OCI-LY3 (cell line): Measurements from ENCODE around the gene CTNND1.

ENCODE experiments used
- H2AFZ ChIP-seq: fragments of 200-600, 300-600 bp; shearing (Covaris generic); 2 replicates; pipeline ENCODE4 v1.6.0; 2014; ENCODE audit warnings: antibody characterized with exemption, low read depth, low read length
- H3K27ac ChIP-seq: fragments of 200-600, 300-600 bp; sonication (generic); 2 replicates; pipeline ENCODE4 v1.5.1; 2014; ENCODE audit warnings: mild to moderate bottlenecking, low read length, moderate library complexity, mixed read lengths
- H3K27me3 ChIP-seq: fragments of 200-600, 300-600 bp; sonication (generic); 2 replicates; pipeline ENCODE4 v1.6.1; 2014; ENCODE audit warnings: low read depth, low read length, mixed read lengths
- H3K36me3 ChIP-seq: fragments of 200-600, 300-600 bp; sonication (generic); replicated peaks from 2 replicates; pipeline ENCODE3; 2014; ENCODE audit warnings: low read depth, low read length, mixed read lengths
- H3K4me1 ChIP-seq: fragments of 300-600, 200-600 bp; sonication (generic); 2 replicates; pipeline ENCODE4 v1.6.1; 2014; ENCODE audit warnings: low read length, mixed read lengths
- H3K4me2 ChIP-seq: fragments of 200-600, 300-600 bp; sonication (generic); 2 replicates; pipeline ENCODE4 v1.6.1; 2014; ENCODE audit warnings: low read length, mixed read lengths
- H3K4me3 ChIP-seq: fragments of 300-600, 200-600 bp; sonication (generic); 2 replicates; pipeline ENCODE4 v1.5.1; 2014; ENCODE audit warnings: antibody characterized with exemption, mild to moderate bottlenecking, low read length, moderate library complexity
- H3K79me2 ChIP-seq: fragments of 300-600, 200-600 bp; shearing (Covaris generic); 2 replicates; pipeline ENCODE4 v1.6.1; 2014; ENCODE audit warnings: mild to moderate bottlenecking, low read length, mixed read lengths
- H3K9ac ChIP-seq: fragments of 300-600, 200-600 bp; shearing (Covaris generic); 2 replicates; pipeline ENCODE4 v1.6.0; 2014; ENCODE audit warnings: mild to moderate bottlenecking, low read length, moderate library complexity
- H3K9me3 ChIP-seq: fragments of 200-600, 300-600 bp; shearing (Covaris generic); 2 replicates; pipeline ENCODE4 v1.6.1; 2014; ENCODE audit warnings: low read length, mixed read lengths; ENCODE audit not compliant: insufficient read depth
- H4K20me1 ChIP-seq: fragments of 200-600, 300-600 bp; sonication (generic); 2 replicates; pipeline ENCODE4 v1.6.1; 2016; ENCODE audit warnings: low read length, mixed read lengths; ENCODE audit not compliant: insufficient read depth
- EZH2phosphoT487 ChIP-seq: fragments of 200-600 bp; shearing (Covaris generic); IDR thresholded peaks from 2 replicates; pipeline ENCODE4 v1.6.1; 2018; ENCODE audit warnings: antibody characterized with exemption, mixed run types, low read depth
- TF ChIP-seq, protein P1 (sequence below): fragments of 200-600, 300-600 bp; sonication (generic); IDR thresholded peaks from 2 replicates; pipeline ENCODE4 v1.5.1; 2014; ENCODE audit warnings: antibody characterized with exemption, low read length, low read depth

CTNND1 gene

DNA sequence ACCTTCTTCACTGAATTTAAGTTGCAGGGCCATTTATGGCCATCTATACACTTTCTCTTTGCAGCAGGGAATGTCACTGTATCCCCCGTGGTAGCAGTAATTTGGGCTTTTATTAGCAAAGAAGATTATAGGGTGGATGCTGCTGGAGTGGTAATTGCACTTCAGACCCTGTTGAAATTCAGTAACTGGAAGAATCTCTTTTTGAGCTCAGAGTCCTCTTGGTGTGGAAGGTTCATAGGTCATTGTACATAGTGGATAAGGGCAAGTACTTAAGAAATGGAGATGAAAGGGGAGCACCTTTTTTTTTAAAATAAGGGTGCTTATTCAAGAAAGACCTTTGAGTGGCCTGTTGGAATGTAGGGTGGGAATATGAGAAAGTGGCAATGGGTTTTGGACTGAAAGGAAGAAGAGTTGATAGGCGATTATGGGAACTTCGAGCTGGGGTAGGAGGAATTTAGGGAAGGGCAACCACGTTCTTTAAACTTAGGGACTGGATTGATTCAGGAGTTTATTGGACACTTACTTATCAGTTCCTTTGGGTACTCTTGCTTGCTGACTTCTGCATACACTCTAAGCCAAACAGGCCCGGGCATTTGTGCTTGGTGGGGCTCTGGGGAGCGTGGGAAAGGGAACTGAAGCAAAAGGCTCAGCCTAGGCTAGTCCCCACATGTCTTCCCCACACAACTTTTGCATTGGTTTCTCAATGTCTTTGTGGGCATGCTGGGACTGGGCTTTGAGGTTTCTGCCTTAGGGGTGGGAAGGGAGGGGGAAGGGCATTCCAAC is 26.5 kb downstream of the CTNND1 start:
- H4K20me1 ChIP-seq, result no peaks in the 10 kb centered on the region
- H3K27me3 ChIP-seq, result no peaks in the 10 kb centered on the region
- no peaks in the 10 kb centered on the region for H3K79me2 ChIP-seq
- H3K36me3 ChIP-seq, result no peaks in the 10 kb centered on the region
- no peak overlapping the region for H3K27ac ChIP-seq
- peaks cover 38% of the 10 kb centered on the region for H3K4me1 ChIP-seq
- no peak overlapping the region for H3K4me2 ChIP-seq
- no peak overlapping the region for H3K4me3 ChIP-seq
- no peaks in the 10 kb centered on the region for H3K9me3 ChIP-seq
- no peak overlapping the region for H3K9ac ChIP-seq
- TF ChIP-seq, protein P1, sequence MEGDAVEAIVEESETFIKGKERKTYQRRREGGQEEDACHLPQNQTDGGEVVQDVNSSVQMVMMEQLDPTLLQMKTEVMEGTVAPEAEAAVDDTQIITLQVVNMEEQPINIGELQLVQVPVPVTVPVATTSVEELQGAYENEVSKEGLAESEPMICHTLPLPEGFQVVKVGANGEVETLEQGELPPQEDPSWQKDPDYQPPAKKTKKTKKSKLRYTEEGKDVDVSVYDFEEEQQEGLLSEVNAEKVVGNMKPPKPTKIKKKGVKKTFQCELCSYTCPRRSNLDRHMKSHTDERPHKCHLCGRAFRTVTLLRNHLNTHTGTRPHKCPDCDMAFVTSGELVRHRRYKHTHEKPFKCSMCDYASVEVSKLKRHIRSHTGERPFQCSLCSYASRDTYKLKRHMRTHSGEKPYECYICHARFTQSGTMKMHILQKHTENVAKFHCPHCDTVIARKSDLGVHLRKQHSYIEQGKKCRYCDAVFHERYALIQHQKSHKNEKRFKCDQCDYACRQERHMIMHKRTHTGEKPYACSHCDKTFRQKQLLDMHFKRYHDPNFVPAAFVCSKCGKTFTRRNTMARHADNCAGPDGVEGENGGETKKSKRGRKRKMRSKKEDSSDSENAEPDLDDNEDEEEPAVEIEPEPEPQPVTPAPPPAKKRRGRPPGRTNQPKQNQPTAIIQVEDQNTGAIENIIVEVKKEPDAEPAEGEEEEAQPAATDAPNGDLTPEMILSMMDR, result no peak
- no peak for TF ChIP-seq EZH2phosphoT487
- H2AFZ ChIP-seq, result no peak overlapping the region

- Histone ChIP-seq H2AFZ (no peak overlapping the region), H3K4me1 (peaks cover 42% of the 10 kb centered on the region), H3K27me3 (no peaks in the 10 kb centered on the region), H3K4me2 (no peak overlapping the region), H3K9ac (no peak overlapping the region), H3K36me3 (no peaks in the 10 kb centered on the region), H3K27ac (no peak overlapping the region), H3K9me3 (no peaks in the 10 kb centered on the region), H3K4me3 (no peak overlapping the region), H4K20me1 (no peaks in the 10 kb centered on the region), H3K79me2 (no peaks in the 10 kb centered on the region)
- no peak for TF ChIP-seq EZH2phosphoT487
- TF ChIP-seq, protein P1, result no peak
Observed at GRCh38 chr11:57788703-57789088, 27.1 kb downstream of the CTNND1 start.

DNA sequence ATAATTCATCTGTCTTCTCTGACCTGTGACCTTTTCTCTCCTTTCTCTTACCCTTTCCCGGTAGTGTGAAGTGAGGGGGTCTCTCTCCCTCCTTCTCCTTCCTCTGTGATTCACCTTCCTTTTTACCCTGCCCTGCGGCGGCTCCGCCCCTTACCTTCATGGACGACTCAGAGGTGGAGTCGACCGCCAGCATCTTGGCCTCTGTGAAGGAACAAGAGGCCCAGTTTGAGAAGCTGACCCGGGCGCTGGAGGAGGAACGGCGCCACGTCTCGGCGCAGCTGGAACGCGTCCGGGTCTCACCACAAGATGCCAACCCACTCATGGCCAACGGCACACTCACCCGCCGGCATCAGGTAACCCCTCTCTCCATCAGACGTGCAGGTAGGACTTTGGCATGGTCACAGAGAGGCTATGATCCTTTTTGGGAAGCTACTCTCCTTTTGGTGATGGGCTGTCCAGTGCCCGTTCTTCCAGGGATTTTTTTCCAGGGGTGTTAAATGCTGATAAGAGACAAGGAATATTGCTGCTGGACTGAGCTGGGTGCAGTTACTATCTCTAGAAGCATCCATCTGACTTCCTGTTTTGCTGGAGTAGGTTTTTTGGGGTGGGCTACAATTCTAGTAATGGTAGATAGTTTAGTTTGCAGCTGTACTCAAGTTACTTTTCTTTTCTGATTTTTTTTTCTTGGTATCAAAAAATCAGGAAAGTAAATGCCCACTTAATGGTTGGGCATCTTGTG is 29.9 kb downstream of the CTNND1 start:
- Histone ChIP-seq H3K27ac (no peak overlapping the region), H3K79me2 (no peaks in the 10 kb centered on the region), H3K4me2 (0 out of 2 replicates have a peak overlapping the region, but pooled peaks have one; percentile 20), H3K4me1 (peaks cover 29% of the 10 kb centered on the region), H3K27me3 (no peaks in the 10 kb centered on the region), H3K9me3 (no peaks in the 10 kb centered on the region), H3K36me3 (no peaks in the 10 kb centered on the region), H3K4me3 (no peak overlapping the region), H2AFZ (no peak overlapping the region), H4K20me1 (no peaks in the 10 kb centered on the region), H3K9ac (no peak overlapping the region)
- TF ChIP-seq, protein P1, result no peak
- TF ChIP-seq EZH2phosphoT487, result no peak

DNA sequence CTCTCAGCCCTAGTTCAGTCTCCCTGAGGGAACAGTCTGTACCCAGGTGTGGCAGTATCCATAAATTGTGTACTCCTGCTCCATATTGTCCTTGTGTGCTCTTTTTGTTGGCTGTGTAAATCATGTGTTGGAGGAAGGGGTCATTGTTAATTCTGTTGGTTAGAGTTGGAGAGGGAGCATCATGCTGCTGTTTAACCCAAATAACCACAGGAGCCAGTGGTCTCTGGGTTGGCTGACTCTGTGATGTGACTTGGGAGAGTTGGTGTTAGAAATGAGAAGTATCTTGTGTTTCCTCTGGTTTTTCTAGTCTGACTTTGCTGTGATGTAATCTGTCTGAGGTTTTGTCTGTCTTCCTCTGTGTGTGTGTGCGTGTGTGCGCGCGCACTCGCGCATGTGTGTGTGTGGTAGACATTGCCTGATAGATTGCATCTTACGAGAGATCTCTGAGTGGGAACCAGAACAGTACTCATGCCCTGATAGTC is 30.5 kb downstream of the CTNND1 start:
- Histone ChIP-seq H4K20me1 (no peaks in the 10 kb centered on the region), H3K9ac (no peak overlapping the region), H3K4me3 (no peak overlapping the region), H3K4me1 (peaks cover 29% of the 10 kb centered on the region), H3K36me3 (no peaks in the 10 kb centered on the region), H3K9me3 (no peaks in the 10 kb centered on the region), H3K27ac (no peak overlapping the region), H3K4me2 (peak overlapping the region; percentile 20; the same call in 1 of the 2 replicates), H3K27me3 (no peaks in the 10 kb centered on the region), H2AFZ (no peak overlapping the region), H3K79me2 (no peaks in the 10 kb centered on the region)
- TF ChIP-seq, protein P1, result no peak
- no peak for TF ChIP-seq EZH2phosphoT487
